Tibial nerve (tissue), 4 donors: Measurements from ENCODE around the gene USP2. TPM values are rescaled to one million over a fixed set of nuclear protein-coding genes. Genes with fewer than 3 reads are reported as not detected.

Experiments
- DNase-seq, 2 donors: peaks; one replicate each; pipeline ENCODE4 v3.0.0-alpha.2; 2019; ENCODE audit warnings: low spot score in 2 of 2
- H3K27ac ChIP-seq, 4 donors: fragments of 200-600 bp; sonication (generic) in 3 of 4; one replicate each; pipeline ENCODE4 v1.5.1; 2017 to 2019; ENCODE audit warnings: mild to moderate bottlenecking in 1 of 4
- H3K27me3 ChIP-seq, 2 donors: fragments of 200-600 bp; sonication (generic) in 1 of 2; one replicate each; pipeline versions ENCODE4 v1.5.1 to v1.6.0; 2017 to 2019
- H3K36me3 ChIP-seq, 3 donors: fragments of 200-600 bp; sonication (generic); one replicate each; pipeline ENCODE4 v1.5.1; 2018 to 2019
- H3K4me1 ChIP-seq, 4 donors: fragments of 200-600 bp; sonication (generic) in 3 of 4; one replicate each; pipeline ENCODE4 v1.5.1; 2017 to 2019
- H3K4me3 ChIP-seq, 4 donors: fragments of 200-600 bp; sonication (generic) in 3 of 4; one replicate each; pipeline ENCODE4 v1.5.1; 2017 to 2019; ENCODE audit warnings: mild to moderate bottlenecking in 1 of 4, moderate library complexity in 1 of 4
- H3K9me3 ChIP-seq, 4 donors: fragments of 200-600 bp; sonication (generic) in 3 of 4; one replicate each; pipeline ENCODE4 v1.5.1; 2017 to 2019
- CTCF ChIP-seq, 5 experiments: fragments of 200-600 bp in 3 of 5; fragments of 450-650 bp in 2 of 5; sonication (generic) in 3 of 5; IDR thresholded peaks; one replicate each; pipeline ENCODE4 v1.5.1; 2016 to 2019; ENCODE audit warnings: antibody characterized with exemption in 5 of 5, mild to moderate bottlenecking in 3 of 5, moderate library complexity in 2 of 5
- EP300 ChIP-seq, 2 donors: sonication (generic); formaldehyde crosslinking; IDR thresholded peaks; one replicate each; pipeline ENCODE4 v1.6.1; 2017; ENCODE audit warnings: antibody characterized with exemption in 2 of 2, mild to moderate bottlenecking in 1 of 2
- POLR2A ChIP-seq, 2 donors: fragments of 450-650 bp; IDR thresholded peaks; one replicate each; pipeline ENCODE4 v1.6.1; 2017; ENCODE audit warnings: antibody characterized with exemption in 2 of 2, mild to moderate bottlenecking in 2 of 2, moderate library complexity in 2 of 2
- WGBS, 2 donors: methylation state at CpG; one replicate each; pipeline ENCODE4 v1.1.5; 2018; 5-methylcytosine and 5-hydroxymethylcytosine counted together
- total RNA-seq, 4 donors: library from RNA; depleted of rRNA; stranded (reverse); fragments of >200 nt; gene quantifications; one replicate each; pipeline ENCODE4 v1.1.0, GENCODE V29; 2016

Gene USP2
- total RNA-seq, 4 donors from 2014 or later, result 2.1 to 18.4 (median 11.6) TPM

GRCh38 chr11:119373921-119374631 is 7.4 kb downstream of the USP2 start:
- Histone ChIP-seq H3K9me3 (no peaks in the 10 kb centered on the region), H3K4me3 (no peak overlapping the region), H3K36me3 (no peaks in the 10 kb centered on the region), H3K27ac (peak overlapping the region; percentile 82 to 97 (median 94)), H3K27me3 (no peaks in the 10 kb centered on the region), H3K4me1 (peaks cover 0 to 86% (median 48%) of the 10 kb centered on the region in 4 donors)
- no peak for TF ChIP-seq POLR2A (IDR thresholded peaks at IDR 0.05)
- TF ChIP-seq CTCF (IDR thresholded peaks at IDR 0.05), result peak; percentile 71 to 89 (median 87)
- TF ChIP-seq EP300 (IDR thresholded peaks at IDR 0.05), result peak in 1 of 2 donors; percentile 46
- 31 to 40% methylated on average over 5 of the region's 5 CpGs for whole genome bisulfite sequencing, 2 donors
- DNase-seq, result peak; percentile 52 to 83

GRCh38 chr11:119373059-119373920 is 8.2 kb downstream of the USP2 start:
- no peak for DNase-seq
- H3K27me3 ChIP-seq, result no peaks in the 10 kb centered on the region
- 68 to 72% methylated on average over 22 of the region's 23 CpGs for WGBS, 2 donors
- H3K27ac ChIP-seq, result peak overlapping the region in 2 of 4 donors; percentile 96 to 97
- no peak for TF ChIP-seq CTCF (IDR thresholded peaks at IDR 0.05)
- no peak for TF ChIP-seq EP300 (IDR thresholded peaks at IDR 0.05)
- TF ChIP-seq POLR2A (IDR thresholded peaks at IDR 0.05), result no peak
- peaks cover 0 to 93% (median 55%) of the 10 kb centered on the region in 4 donors for H3K4me1 ChIP-seq
- H3K36me3 ChIP-seq, result no peaks in the 10 kb centered on the region
- H3K4me3 ChIP-seq, result no peak overlapping the region
- no peaks in the 10 kb centered on the region for H3K9me3 ChIP-seq

GRCh38 chr11:119372260-119373058 is 9.0 kb downstream of the USP2 start:
- TF ChIP-seq CTCF (IDR thresholded peaks at IDR 0.05) (no peak), EP300 (IDR thresholded peaks at IDR 0.05) (no peak), POLR2A (IDR thresholded peaks at IDR 0.05) (no peak)
- H3K27ac ChIP-seq, result peak overlapping the region in 3 of 4 donors; percentile 31 to 97 (median 96)
- no peak overlapping the region for H3K4me3 ChIP-seq
- no peaks in the 10 kb centered on the region for H3K9me3 ChIP-seq
- H3K36me3 ChIP-seq, result no peaks in the 10 kb centered on the region
- WGBS, 2 donors, result 84% methylated on average over 15 to 26 of the region's 26 CpGs
- DNase-seq, result no peak
- peaks cover 0 to under 1% of the 10 kb centered on the region in 2 donors for H3K27me3 ChIP-seq
- H3K4me1 ChIP-seq, result peaks cover 0 to 100% (median 61%) of the 10 kb centered on the region in 4 donors

GRCh38 chr11:119371778-119372182 is 9.7 kb downstream of the USP2 start:
- no peak for DNase-seq
- H3K27me3 ChIP-seq, result peaks cover 0 to 3% of the 10 kb centered on the region in 2 donors
- H3K27ac ChIP-seq, result peak overlapping the region in 3 of 4 donors; percentile 31 to 96 (median 60)
- no peaks in the 10 kb centered on the region for H3K36me3 ChIP-seq
- TF ChIP-seq EP300 (IDR thresholded peaks at IDR 0.05), result no peak
- peak in 4 of 5 experiments; percentile 11 to 29 (median 21) for TF ChIP-seq CTCF (IDR thresholded peaks at IDR 0.05)
- no peak for TF ChIP-seq POLR2A (IDR thresholded peaks at IDR 0.05)
- peaks cover 0 to 100% (median 66%) of the 10 kb centered on the region in 4 donors for H3K4me1 ChIP-seq
- no peak overlapping the region for H3K4me3 ChIP-seq
- no peaks in the 10 kb centered on the region for H3K9me3 ChIP-seq
- WGBS, 2 donors, result 34 to 43% methylated on average over 8 of the region's 8 CpGs
